ENCODE results near the gene RIMS1. TPM values are rescaled to one million over a fixed set of nuclear protein-coding genes. Genes with fewer than 3 reads are reported as not detected.

RIMS1 gene
- total and polyA plus RNA-seq, 2 donors (not counting 3 experiments of a cell fraction or from before 2014, with no cell fraction given): 0.15 TPM; not detected in 1

GRCh38 chr6:72080260-72080941 is 194.1 kb downstream of the RIMS1 start:
- Histone ChIP-seq H4K20me1 (replicated peaks; ENCODE audit: control insufficient read depth, extremely low read depth, insufficient read depth, low read length) (no peaks in the 10 kb centered on the region), H3K36me3 (ENCODE audit: control insufficient read depth in 2 of 2, extremely low read depth in 1 of 2, insufficient read depth in 2 of 2, low read length in 2 of 2) (no peaks in the 10 kb centered on the region), H3K4me2 (ENCODE audit: insufficient read depth, low read length) (no peak overlapping the region), H3K79me2 (ENCODE audit: control insufficient read depth, insufficient read depth, low read length) (no peaks in the 10 kb centered on the region), H3K4me1 (ENCODE audit: control insufficient read depth, extremely low read depth, insufficient read depth, low read length) (no peaks in the 10 kb centered on the region), H3K9me3 (replicated peaks; ENCODE audit: control insufficient read depth, insufficient read depth, low read length) (no peaks in the 10 kb centered on the region), H3K4me3 (replicated peaks in 1 of 3; ENCODE audit: insufficient read depth in 1 of 3, low read depth in 1 of 3, low read length in 3 of 3) (no peak overlapping the region), H3K9me1 (replicated peaks; ENCODE audit: control insufficient read depth, extremely low read depth, insufficient read depth, low read length) (no peaks in the 10 kb centered on the region), H3K27ac (ENCODE audit: insufficient read depth, low read depth, low read length) (no peak overlapping the region), H3K9ac (replicated peaks; ENCODE audit: extremely low read depth, insufficient read depth, low read length) (no peak overlapping the region), H2AFZ (ENCODE audit: low read depth, low read length) (no peak overlapping the region), H3K27me3 (ENCODE audit: control insufficient read depth in 2 of 2, insufficient read depth in 2 of 2, low read length in 2 of 2) (peaks cover 0 to 4% of the 10 kb centered on the region in 2 experiments)
- POLR2A ChIA-PET: no interaction called here
- intact Hi-C loops (cut with micrococcal nuclease) (loop anchor here (5.0 kb wide), 1 partner anchor 698 kb away; no protein-coding TSS in a partner anchor), dilution Hi-C loops (cut with MboI; ENCODE audit: extremely low pct_ligation_motif_present, low sequenced_read_pairs) (no loop called here)
- CTCF ChIA-PET: no interaction called here
- TF ChIP-seq FOS (IDR thresholded peaks at IDR 0.05; ENCODE audit: borderline replicate concordance, insufficient read depth, low read length) (no peak), POLR2A (IDR thresholded peaks at IDR 0.05; ENCODE audit: low read depth, low read length) (no peak), MYC (IDR thresholded peaks at IDR 0.05; ENCODE audit: low read depth, low read length) (no peak), POLR2AphosphoS5 (IDR thresholded peaks at IDR 0.05; ENCODE audit: insufficient read depth, low read depth, low read length) (no peak), GATA2 (IDR thresholded peaks at IDR 0.05; ENCODE audit: insufficient read depth, insufficient read length, low read depth, low read length) (no peak), CTCF (IDR thresholded peaks at IDR 0.05; ENCODE audit: extremely low read depth in 1 of 2, insufficient read depth in 1 of 2, low read depth in 1 of 2, low read length in 2 of 2) (no peak), JUN (IDR thresholded peaks at IDR 0.05; ENCODE audit: borderline replicate concordance, insufficient read depth, insufficient read length, low read depth) (no peak), EZH2 (IDR thresholded peaks at IDR 0.05; ENCODE audit: borderline replicate concordance, low read depth, low read length, severe bottlenecking) (no peak), MAX (IDR thresholded peaks at IDR 0.05; ENCODE audit: insufficient read depth, insufficient read length) (no peak)
- DNase-seq (ENCODE audit: low read depth, low spot score) (no peak), FAIRE-seq (no peak)
- no TSS peak for BruUV-seq (replicated peaks)
